RPMI8226 (cell line): ENCODE measurements around the gene PARD3.
"Not testable (repeated sequence)": the region's sequence is repeated elsewhere in the genome, so short reads cannot be mapped to it uniquely, and the experiment has no call there.

Experiments
- DNase-seq: peaks from one replicate; pipeline ENCODE4 v3.0.0-alpha.2; 2015

PARD3 gene

GRCh38 chr10:34407324-34407805 lies 407.7 kb downstream of the PARD3 start:
- DNase-seq, result no peak

GRCh38 chr10:34406463-34407323 lies 408.4 kb downstream of the PARD3 start:
- DNase-seq, result no peak

- DNase-seq, result no peak
Observed at GRCh38 chr10:34405611-34406462, 409.3 kb downstream of the PARD3 start.

GRCh38 chr10:34403512-34403911 lies 411.6 kb downstream of the PARD3 start:
- DNase-seq, result no peak

GRCh38 chr10:34400075-34400474 lies 415.0 kb downstream of the PARD3 start:
- no peak for DNase-seq

- DNase-seq, result no peak
Observed at GRCh38 chr10:34399013-34399412, 416.1 kb downstream of the PARD3 start.

GRCh38 chr10:34397324-34397723 lies 417.8 kb downstream of the PARD3 start:
- no peak for DNase-seq

- no peak for DNase-seq
Observed at GRCh38 chr10:34396663-34397062, 418.4 kb downstream of the PARD3 start.

- no peak for DNase-seq
Observed at GRCh38 chr10:34392641-34393170, 422.4 kb downstream of the PARD3 start.

GRCh38 chr10:34391168-34391567 lies 423.9 kb downstream of the PARD3 start:
- DNase-seq, result not testable (repeated sequence)

GRCh38 chr10:34389801-34390200 lies 425.3 kb downstream of the PARD3 start:
- DNase-seq, result no peak

GRCh38 chr10:34386921-34387320 lies 428.2 kb downstream of the PARD3 start:
- DNase-seq, result no peak

- DNase-seq, result no peak
Observed at GRCh38 chr10:34384372-34384771, 430.7 kb downstream of the PARD3 start.

GRCh38 chr10:34382626-34383025 lies 432.5 kb downstream of the PARD3 start:
- DNase-seq, result no peak

GRCh38 chr10:34380856-34381255 lies 434.2 kb downstream of the PARD3 start:
- DNase-seq, result no peak

- DNase-seq, result no peak
Observed at GRCh38 chr10:34378297-34378696, 436.8 kb downstream of the PARD3 start.

- no peak for DNase-seq
Observed at GRCh38 chr10:34377833-34378232, 437.3 kb downstream of the PARD3 start.

GRCh38 chr10:34374356-34375045 lies 440.6 kb downstream of the PARD3 start:
- no peak for DNase-seq

GRCh38 chr10:34373211-34373610 lies 441.9 kb downstream of the PARD3 start:
- DNase-seq, result no peak

GRCh38 chr10:34372509-34372908 lies 442.6 kb downstream of the PARD3 start:
- no peak for DNase-seq

- DNase-seq, result no peak
Observed at GRCh38 chr10:34370126-34370525, 445.0 kb downstream of the PARD3 start.

- DNase-seq, result no peak
Observed at GRCh38 chr10:34369120-34369519, 446.0 kb downstream of the PARD3 start.
